Fibroblast of lung (primary cell): ENCODE results near the gene CTNS. TPM values are rescaled to one million over a fixed set of nuclear protein-coding genes. Genes with fewer than 3 reads are reported as not detected.

Source experiments
- DNase-seq, 2 donors: peaks; one replicate each; pipeline versions ENCODE4 v3.0.0 to v3.0.0-alpha.2; 2010; ENCODE audit warnings: low read depth in 2 of 2
- H2AFZ ChIP-seq: 2 replicates; pipeline ENCODE4 v1.5.1; 2012; ENCODE audit warnings: low read length, control low read depth, inconsistent platforms
- H3K27ac ChIP-seq: 2 replicates; pipeline ENCODE4 v1.5.1; 2011; ENCODE audit warnings: low read length, control low read depth; ENCODE audit not compliant: insufficient read depth
- H3K27me3 ChIP-seq: 2 replicates; pipeline ENCODE4 v1.5.1; 2011; ENCODE audit warnings: mild to moderate bottlenecking, low read length; ENCODE audit not compliant: control insufficient read depth, insufficient read depth
- H3K36me3 ChIP-seq: 2 replicates; pipeline ENCODE4 v1.5.1; 2011; ENCODE audit warnings: low read length; ENCODE audit not compliant: control insufficient read depth, insufficient read depth
- H3K4me1 ChIP-seq: 2 replicates; pipeline ENCODE4 v1.5.1; 2011; ENCODE audit warnings: low read length; ENCODE audit not compliant: control insufficient read depth, insufficient read depth; ENCODE audit errors: extremely low read depth
- H3K4me2 ChIP-seq: 2 replicates; pipeline ENCODE4 v1.5.1; 2011; ENCODE audit warnings: low read length, control low read depth; ENCODE audit not compliant: insufficient read depth; ENCODE audit errors: extremely low read depth
- H3K4me3 ChIP-seq, 4 experiments: fragments of 200-600 bp in 1 of 4; sonication (generic) in 1 of 4; replicated peaks in 1 of 4; 2 replicates each; pipeline ENCODE4 v1.5.1; 2011 to 2016; ENCODE audit warnings: low read length in 4 of 4, low read depth in 3 of 4, mild to moderate bottlenecking in 3 of 4, control low read depth in 2 of 4, inconsistent platforms in 1 of 4, mixed read lengths in 1 of 4; ENCODE audit not compliant: insufficient read depth in 1 of 4; ENCODE audit errors: control extremely low read depth in 1 of 4
- H3K79me2 ChIP-seq: 2 replicates; pipeline ENCODE4 v1.5.1; 2012; ENCODE audit warnings: mild to moderate bottlenecking, low read length, inconsistent platforms; ENCODE audit not compliant: control insufficient read depth, insufficient read depth
- H3K9ac ChIP-seq: 2 replicates; pipeline ENCODE4 v1.5.1; 2011; ENCODE audit warnings: mild to moderate bottlenecking, low read length, control low read depth; ENCODE audit not compliant: insufficient read depth
- H3K9me3 ChIP-seq: 2 replicates; pipeline ENCODE4 v1.5.1; 2012; ENCODE audit warnings: low read depth, low read length; ENCODE audit not compliant: control insufficient read depth, insufficient read depth
- H4K20me1 ChIP-seq: 2 replicates; pipeline ENCODE4 v1.5.1; 2011; ENCODE audit warnings: low read length; ENCODE audit not compliant: control insufficient read depth, insufficient read depth; ENCODE audit errors: extremely low read depth
- CTCF ChIP-seq, 2 donors: IDR thresholded peaks in 1 of 2; conservative IDR thresholded peaks in 1 of 2; 1 replicate in 1 of 2; 2 replicates in 1 of 2; pipeline ENCODE4 v1.5.1; 2011 to 2012; ENCODE audit warnings: low read length in 2 of 2, control low read depth in 1 of 2, inconsistent platforms in 1 of 2, low read depth in 1 of 2, mild to moderate bottlenecking in 1 of 2
- EZH2 ChIP-seq: IDR thresholded peaks from 2 replicates; pipeline ENCODE4 v1.5.1; 2012; ENCODE audit warnings: low read length, control low read depth, mild to moderate bottlenecking; ENCODE audit errors: missing control alignments
- polyA plus RNA-seq, 2 donors: library from polyadenylated mRNA; depleted of rRNA in 1 of 2; stranded (reverse) in 1 of 2; unstranded in 1 of 2; fragments of >200 nt; gene quantifications; 2 replicates each; pipeline ENCODE4 v1.2.1, GENCODE V29; 2011 to 2012; ENCODE audit warnings: missing spikeins in 1 of 2
- total RNA-seq: library from RNA; depleted of rRNA; stranded (reverse); fragments of >200 nt; gene quantifications from 2 replicates; pipeline ENCODE4 v1.2.1, GENCODE V29; 2014

Gene CTNS
- total and polyA plus RNA-seq, 2 donors (not counting 1 experiment from before 2014, with no cell fraction given) = 9.6 to 19.2 TPM

- Histone ChIP-seq H3K27me3 (no peaks in the 10 kb centered on the region), H4K20me1 (no peaks in the 10 kb centered on the region), H3K4me1 (no peaks in the 10 kb centered on the region), H2AFZ (peak overlapping the region; percentile 82), H3K36me3 (peaks cover 1% of the 10 kb centered on the region), H3K27ac (no peak overlapping the region), H3K9ac (peak overlapping the region; percentile 68), H3K79me2 (peaks cover 4% of the 10 kb centered on the region), H3K4me3 (peak overlapping the region; percentile 65 to 98 (median 76)), H3K4me2 (peak overlapping the region; percentile 69), H3K9me3 (no peaks in the 10 kb centered on the region)
- no peak for DNase-seq
- TF ChIP-seq CTCF (conservative IDR thresholded peaks at IDR 0.05 in 1 of 2, IDR thresholded peaks at IDR 0.05 in 1 of 2; ENCODE audit: low read depth in 1 of 2, low read length in 2 of 2) (no peak), EZH2 (no peak)
These were observed 946 bp upstream of the CTNS start for GRCh38 chr17:3635474-3636153.

DNA sequence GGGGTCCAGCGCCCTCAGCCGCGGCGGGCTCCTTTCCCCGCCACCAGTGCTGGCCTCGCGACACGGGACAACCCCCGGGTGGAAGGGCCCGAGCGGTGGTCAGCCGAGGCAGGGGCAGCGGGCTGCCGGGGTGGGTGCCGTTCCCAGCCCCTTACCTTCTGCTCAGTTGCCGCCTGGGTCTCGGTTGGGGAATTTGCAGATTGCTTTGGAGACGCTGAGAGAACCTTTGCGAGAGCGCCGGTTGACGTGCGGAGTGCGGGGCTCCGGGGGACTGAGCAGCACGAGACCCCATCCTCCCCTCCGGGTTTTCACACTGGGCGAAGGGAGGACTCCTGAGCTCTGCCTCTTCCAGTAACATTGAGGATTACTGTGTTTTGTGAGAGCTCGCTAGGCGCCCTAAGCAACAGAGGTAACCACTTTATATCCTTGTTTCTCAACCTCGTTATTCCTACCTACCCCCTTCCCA lies 381 bp downstream of the CTNS start:
- DNase-seq = no peak
- Histone ChIP-seq H3K4me2 (peak overlapping the region; percentile 83), H3K27me3 (no peaks in the 10 kb centered on the region), H2AFZ (peak overlapping the region; percentile 8), H3K9me3 (no peaks in the 10 kb centered on the region), H3K79me2 (peaks cover 4% of the 10 kb centered on the region), H4K20me1 (no peaks in the 10 kb centered on the region), H3K36me3 (peaks cover 4% of the 10 kb centered on the region), H3K4me3 (peak overlapping the region; percentile 65 to 98 (median 72)), H3K4me1 (no peaks in the 10 kb centered on the region), H3K9ac (peak overlapping the region; percentile 81), H3K27ac (peak overlapping the region; percentile 88)
- no peak for TF ChIP-seq EZH2
- no peak for TF ChIP-seq CTCF (conservative IDR thresholded peaks at IDR 0.05 in 1 of 2, IDR thresholded peaks at IDR 0.05 in 1 of 2; ENCODE audit: low read depth in 1 of 2, low read length in 2 of 2)

- H3K4me2 ChIP-seq = no peak overlapping the region
- H3K9me3 ChIP-seq = no peaks in the 10 kb centered on the region
- peak in 1 of 2 donors; percentile 72 for DNase-seq
- no peaks in the 10 kb centered on the region for H3K4me1 ChIP-seq
- no peak overlapping the region for H2AFZ ChIP-seq
- no peaks in the 10 kb centered on the region for H3K27me3 ChIP-seq
- no peak overlapping the region for H3K27ac ChIP-seq
- no peak overlapping the region for H3K9ac ChIP-seq
- H3K36me3 ChIP-seq = peaks cover 4% of the 10 kb centered on the region
- H4K20me1 ChIP-seq = no peaks in the 10 kb centered on the region
- no peak overlapping the region for H3K4me3 ChIP-seq
- TF ChIP-seq CTCF (conservative IDR thresholded peaks at IDR 0.05 in 1 of 2, IDR thresholded peaks at IDR 0.05 in 1 of 2; ENCODE audit: low read depth in 1 of 2, low read length in 2 of 2) (no peak), EZH2 (no peak)
- peaks cover 4% of the 10 kb centered on the region for H3K79me2 ChIP-seq
These were observed 3.5 kb downstream of the CTNS start for GRCh38 chr17:3639981-3640596.
